ENCODE data around the gene HGF. TPM values are rescaled to one million over a fixed set of nuclear protein-coding genes. Genes with fewer than 3 reads are reported as not detected.

Gene HGF
- total and polyA plus RNA-seq, 10 of the 15 experiments (the other 5 are each of a cell fraction or from before 2014, with no cell fraction given): 0.10 to 1.7 (median 0.99) TPM

- Histone ChIP-seq H3K27me3 (replicated peaks in 1 of 2; ENCODE audit: control insufficient read depth in 2 of 2, insufficient read depth in 2 of 2, low read length in 1 of 2) (no peaks in the 10 kb centered on the region), H3K9ac (ENCODE audit: control insufficient read depth, insufficient read depth, low read length) (no peak overlapping the region), H3K79me2 (ENCODE audit: control insufficient read depth, insufficient read depth, low read length) (no peaks in the 10 kb centered on the region), H3K4me2 (ENCODE audit: control insufficient read depth, insufficient read depth) (no peak overlapping the region), H3K9me3 (replicated peaks; ENCODE audit: control insufficient read depth, insufficient read depth, low read length) (no peaks in the 10 kb centered on the region), H3K4me1 (ENCODE audit: control insufficient read depth, insufficient read depth, low read length) (no peaks in the 10 kb centered on the region), H3K36me3 (ENCODE audit: control insufficient read depth in 2 of 2, insufficient read depth in 2 of 2, low read length in 1 of 2) (no peaks in the 10 kb centered on the region), H3K4me3 (no peak overlapping the region), H3K27ac (ENCODE audit: control insufficient read depth, insufficient read depth) (no peak overlapping the region), H2AFZ (ENCODE audit: control insufficient read depth, low read depth, low read length) (no peak overlapping the region), H4K20me1 (ENCODE audit: control insufficient read depth, insufficient read depth) (no peaks in the 10 kb centered on the region)
- no peak for FAIRE-seq
- RAD21 ChIA-PET (ENCODE audit: unreplicated experiment): no interaction called here
- intact Hi-C loops (cut with micrococcal nuclease; ENCODE audit: unreplicated experiment) (no loop called here), in situ Hi-C loops (cut with MboI) (no loop called here)
- SMC1A ChIA-PET (ENCODE audit: uncharacterized antibody, unreplicated experiment): interaction anchor here (0.8 to 1.6 kb wide), 3 partner anchors 18 to 270 kb away, joined by 3 to 5 read pairs (median 4); partner anchors contain the start of gene HGF
- no TSS peak for BruUV-seq (replicated peaks)
- no peak for ATAC-seq
- DNase-seq (ENCODE audit: low read depth, low spot score): no peak
- WGBS (ENCODE audit: insufficient coverage, insufficient replicate concordance, low lambda C conversion rate, missing lambda C conversion rate): 3% methylated on average over 3 of the region's 3 CpGs
- CTCF ChIA-PET: interaction anchor here (1.2 to 1.4 kb wide), 2 partner anchors 25 kb away, joined by 3 to 4 read pairs; no protein-coding TSS in a partner anchor
- POLR2A ChIA-PET: no interaction called here
- TF ChIP-seq REST (IDR thresholded peaks at IDR 0.05; ENCODE audit: low read depth, low read length) (no peak), CUX1 (IDR thresholded peaks at IDR 0.05; ENCODE audit: insufficient replicate concordance, low read depth, low read length) (no peak), USF1 (IDR thresholded peaks at IDR 0.05; ENCODE audit: borderline replicate concordance, extremely low read length, insufficient read depth, low read depth, low read length) (no peak), MTA3 (IDR thresholded peaks at IDR 0.05; ENCODE audit: borderline replicate concordance, low read length) (no peak), NFYA (IDR thresholded peaks at IDR 0.05; ENCODE audit: borderline replicate concordance, low read depth, low read length) (no peak), POLR2AphosphoS2 (IDR thresholded peaks at IDR 0.05; ENCODE audit: low read depth, low read length) (no peak), CBFB (IDR thresholded peaks at IDR 0.05; ENCODE audit: low read depth) (no peak), BMI1 (IDR thresholded peaks at IDR 0.05; ENCODE audit: borderline replicate concordance) (no peak), USF2 (IDR thresholded peaks at IDR 0.05; ENCODE audit: borderline replicate concordance, low read depth, low read length) (no peak)
These were observed 17.5 kb downstream of the HGF start for GRCh38 chr7:81752318-81752714.

Data from GM12878 (cell line).